H1 (cell line): Measurements from ENCODE around the gene DAND5. TPM values are rescaled to one million over a fixed set of nuclear protein-coding genes. Genes with fewer than 3 reads are reported as not detected.
A peak's percentile ranks its signal among the peaks of the same experiment; 100 is the strongest.

ENCODE experiments used
- CTBP2 ChIP-seq: IDR thresholded peaks from 2 replicates; pipeline ENCODE4 v1.7.0; 2011; ENCODE audit warnings: borderline replicate concordance, mild to moderate bottlenecking, moderate library complexity, mixed read lengths, low read length; ENCODE audit not compliant: insufficient read depth, insufficient read length
- GABPA ChIP-seq: IDR thresholded peaks from 2 replicates; pipeline ENCODE4 v1.6.1; 2011; ENCODE audit warnings: mild to moderate bottlenecking, low read length, moderate library complexity, borderline replicate concordance; ENCODE audit not compliant: insufficient read depth
- RAD21 ChIP-seq, 2 experiments: IDR thresholded peaks in 1 of 2; conservative IDR thresholded peaks in 1 of 2; 2 replicates each; pipeline ENCODE4 v1.6.1; 2011; ENCODE audit warnings: low read depth in 2 of 2, low read length in 2 of 2, improper control_type of control experiment in 1 of 2, inconsistent platforms in 1 of 2, mild to moderate bottlenecking in 1 of 2, moderate library complexity in 1 of 2
- RNF2 ChIP-seq: fragments of 200-900, 300-1000 bp; sonication (generic); IDR thresholded peaks from 2 replicates; pipeline ENCODE4 v1.7.1; 2016; ENCODE audit warnings: borderline replicate concordance, low read depth, mild to moderate bottlenecking, antibody characterized with exemption, low read length; ENCODE audit not compliant: poor library complexity, severe bottlenecking; ENCODE audit errors: missing control alignments
- SUZ12 ChIP-seq: fragments of 200-600 bp; sonication (generic); IDR thresholded peaks from 2 replicates; pipeline ENCODE4 v1.6.1; 2012; ENCODE audit warnings: mild to moderate bottlenecking, inconsistent platforms, low read length, moderate library complexity, mixed read lengths
- polyA plus RNA-seq, 7 experiments: library from polyadenylated mRNA; depleted of rRNA in 3 of 7; stranded (reverse) in 5 of 7; unstranded in 2 of 7; fragments of >200 nt in 5 of 7; fragments of 200-250 nt in 2 of 7; gene quantifications; 1 replicate in 5 of 7; 2 replicates in 1 of 7; 4 replicates in 1 of 7; pipeline versions ENCODE4 v1.2.1 to v1.2.3, GENCODE V29; 2011 to 2013; ENCODE audit warnings: missing spikeins in 2 of 7, mixed read lengths in 2 of 7
- total RNA-seq: library from RNA; stranded (reverse); fragmentation: NEBNext Ultra II Directional; extraction: Animal tissue kit (Norgen Biotek cat#: 25700); gene quantifications from 2 replicates; pipeline ENCODE4 v1.2.1, GENCODE V29; 2021
- TF ChIP-seq, protein P1 (sequence below), 3 experiments: IDR thresholded peaks; 1 replicate in 2 of 3; 2 replicates in 1 of 3; pipeline versions ENCODE4 v1.5.1 to v1.6.1; 2011; ENCODE audit warnings: low read length in 3 of 3, mild to moderate bottlenecking in 3 of 3, inconsistent platforms in 2 of 3, low read depth in 1 of 3, moderate library complexity in 1 of 3; ENCODE audit not compliant: insufficient read depth in 1 of 3; ENCODE audit errors: control extremely low read depth in 1 of 3

DAND5 gene
- total and polyA plus RNA-seq, 2 of the 8 experiments (the other 6 are each of a cell fraction or from before 2014, with no cell fraction given) = 0.14 to 0.17 TPM

DNA sequence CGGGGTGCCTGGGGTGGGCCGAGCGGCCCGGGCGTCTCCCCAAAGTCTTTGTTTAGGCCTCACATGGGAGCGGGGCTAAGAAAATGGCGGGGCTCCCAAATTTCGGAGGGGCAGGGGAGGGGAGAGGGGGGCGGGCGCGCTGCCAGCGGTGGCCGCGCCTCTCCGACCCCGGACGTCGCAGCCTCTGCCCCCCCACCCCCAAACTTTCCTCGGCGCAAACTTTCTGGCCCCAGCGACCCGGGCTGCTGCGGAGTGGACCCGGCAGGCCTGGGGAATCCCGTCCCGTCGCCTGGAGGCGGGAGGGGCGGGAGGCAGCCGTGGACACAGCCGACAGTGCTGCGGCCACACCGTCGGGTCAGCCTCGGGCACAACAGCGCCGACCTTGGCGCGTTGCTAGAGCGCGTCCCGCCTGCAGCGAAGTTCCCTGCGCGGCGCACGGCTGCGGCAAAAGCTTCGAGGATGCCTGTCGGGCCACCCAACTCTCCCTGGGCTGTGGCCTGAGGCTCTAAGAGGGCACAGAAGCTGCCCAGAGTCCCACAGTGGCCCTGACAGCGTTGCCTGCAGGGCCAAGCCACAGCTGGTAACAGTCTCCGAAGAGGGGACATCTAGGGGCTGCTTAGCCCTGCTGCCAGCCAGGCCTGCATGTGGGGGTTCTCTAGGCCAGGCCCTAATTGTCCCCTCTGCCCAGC is 27.2 kb downstream of the DAND5 start (continued):
- TF ChIP-seq, protein P1, sequence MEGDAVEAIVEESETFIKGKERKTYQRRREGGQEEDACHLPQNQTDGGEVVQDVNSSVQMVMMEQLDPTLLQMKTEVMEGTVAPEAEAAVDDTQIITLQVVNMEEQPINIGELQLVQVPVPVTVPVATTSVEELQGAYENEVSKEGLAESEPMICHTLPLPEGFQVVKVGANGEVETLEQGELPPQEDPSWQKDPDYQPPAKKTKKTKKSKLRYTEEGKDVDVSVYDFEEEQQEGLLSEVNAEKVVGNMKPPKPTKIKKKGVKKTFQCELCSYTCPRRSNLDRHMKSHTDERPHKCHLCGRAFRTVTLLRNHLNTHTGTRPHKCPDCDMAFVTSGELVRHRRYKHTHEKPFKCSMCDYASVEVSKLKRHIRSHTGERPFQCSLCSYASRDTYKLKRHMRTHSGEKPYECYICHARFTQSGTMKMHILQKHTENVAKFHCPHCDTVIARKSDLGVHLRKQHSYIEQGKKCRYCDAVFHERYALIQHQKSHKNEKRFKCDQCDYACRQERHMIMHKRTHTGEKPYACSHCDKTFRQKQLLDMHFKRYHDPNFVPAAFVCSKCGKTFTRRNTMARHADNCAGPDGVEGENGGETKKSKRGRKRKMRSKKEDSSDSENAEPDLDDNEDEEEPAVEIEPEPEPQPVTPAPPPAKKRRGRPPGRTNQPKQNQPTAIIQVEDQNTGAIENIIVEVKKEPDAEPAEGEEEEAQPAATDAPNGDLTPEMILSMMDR (IDR thresholded peaks at IDR 0.05; ENCODE audit: control extremely low read depth in 1 of 3, insufficient read depth in 1 of 3, low read depth in 1 of 3, low read length in 3 of 3) = peak in 2 of 3 experiments; percentile 16 to 45; a peak in 3 of 4 replicates
- TF ChIP-seq RAD21 (IDR thresholded peaks at IDR 0.05 in 1 of 2, conservative IDR thresholded peaks at IDR 0.05 in 1 of 2; ENCODE audit: low read depth in 2 of 2, low read length in 2 of 2) (0 out of 4 replicates have a peak, but pooled peaks of 1 of the 2 experiments have one; percentile 7), CTBP2 (peak; percentile 54), SUZ12 (peak; percentile 99), RNF2 (peak; percentile 59), GABPA (peak; percentile 77)
- TF ChIP-seq, all 59 proteins: peak for 9
